ENCODE data around the gene SPARCL1.

- no peak for TF ChIP-seq EZH2phosphoT487 (IDR thresholded peaks at IDR 0.05; ENCODE audit: borderline replicate concordance, low read length)
- TF ChIP-seq, protein P1, sequence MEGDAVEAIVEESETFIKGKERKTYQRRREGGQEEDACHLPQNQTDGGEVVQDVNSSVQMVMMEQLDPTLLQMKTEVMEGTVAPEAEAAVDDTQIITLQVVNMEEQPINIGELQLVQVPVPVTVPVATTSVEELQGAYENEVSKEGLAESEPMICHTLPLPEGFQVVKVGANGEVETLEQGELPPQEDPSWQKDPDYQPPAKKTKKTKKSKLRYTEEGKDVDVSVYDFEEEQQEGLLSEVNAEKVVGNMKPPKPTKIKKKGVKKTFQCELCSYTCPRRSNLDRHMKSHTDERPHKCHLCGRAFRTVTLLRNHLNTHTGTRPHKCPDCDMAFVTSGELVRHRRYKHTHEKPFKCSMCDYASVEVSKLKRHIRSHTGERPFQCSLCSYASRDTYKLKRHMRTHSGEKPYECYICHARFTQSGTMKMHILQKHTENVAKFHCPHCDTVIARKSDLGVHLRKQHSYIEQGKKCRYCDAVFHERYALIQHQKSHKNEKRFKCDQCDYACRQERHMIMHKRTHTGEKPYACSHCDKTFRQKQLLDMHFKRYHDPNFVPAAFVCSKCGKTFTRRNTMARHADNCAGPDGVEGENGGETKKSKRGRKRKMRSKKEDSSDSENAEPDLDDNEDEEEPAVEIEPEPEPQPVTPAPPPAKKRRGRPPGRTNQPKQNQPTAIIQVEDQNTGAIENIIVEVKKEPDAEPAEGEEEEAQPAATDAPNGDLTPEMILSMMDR (IDR thresholded peaks at IDR 0.05; ENCODE audit: low read depth, low read length, poor library complexity, severe bottlenecking) = no peak
Observed at GRCh38 chr4:87427518-87427868, 101.7 kb downstream of the SPARCL1 start.

Measured in DOHH2 (cell line).